HG02571 (cell line): ENCODE results near the gene PCYOX1L.
"Not testable (repeated sequence)": the region's sequence is repeated elsewhere in the genome, so short reads cannot be mapped to it uniquely, and the experiment has no call there.

Source experiments
- ATAC-seq: cut with Tn5 transposase; IDR thresholded peaks from one replicate; pipeline ENCODE4 v1.9.1; 2021; ENCODE audit warnings: mild to moderate bottlenecking, moderate library complexity; ENCODE audit not compliant: unreplicated experiment

PCYOX1L gene

DNA sequence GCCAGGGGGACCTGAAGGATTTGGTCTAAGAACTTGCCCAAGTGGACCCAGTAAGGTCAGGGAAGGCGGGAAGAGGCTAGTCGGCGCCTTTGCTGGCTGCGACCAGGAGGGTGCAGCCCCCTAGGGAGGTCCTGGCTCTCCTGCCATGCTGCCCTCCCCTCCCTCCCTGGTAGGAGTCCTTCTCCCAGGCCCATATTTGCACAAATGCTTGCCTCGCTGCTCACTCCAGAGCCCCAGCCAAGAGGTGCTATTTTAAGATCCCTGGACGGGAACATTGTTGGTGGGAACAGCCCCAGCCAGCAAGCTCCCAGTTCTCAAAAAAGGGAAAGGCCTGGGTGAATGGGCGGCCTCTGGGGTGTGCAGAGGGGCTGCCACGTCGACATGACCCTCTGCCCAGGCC, 25.6 kb downstream of the PCYOX1L start:
- ATAC-seq = no peak

DNA sequence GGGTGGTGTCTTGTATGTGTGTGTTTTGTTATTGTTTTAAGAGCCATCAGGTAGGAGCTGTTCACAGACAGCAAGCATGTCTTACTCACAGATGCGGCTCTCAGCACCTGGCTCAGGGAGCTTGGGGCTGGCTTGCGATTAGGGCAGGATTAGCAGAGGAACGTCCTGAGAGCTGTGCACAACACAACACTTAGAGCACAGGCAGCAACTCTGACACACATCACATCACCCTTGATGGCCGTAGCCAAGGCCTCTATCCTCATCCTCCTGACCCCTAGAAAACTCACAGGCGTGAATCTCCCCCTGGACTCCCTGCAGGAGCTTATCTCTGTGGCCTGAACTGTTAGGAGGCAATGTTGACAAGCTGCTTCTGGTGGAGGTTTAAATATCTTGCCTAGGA, 28.3 kb downstream of the PCYOX1L start:
- no peak for ATAC-seq

DNA sequence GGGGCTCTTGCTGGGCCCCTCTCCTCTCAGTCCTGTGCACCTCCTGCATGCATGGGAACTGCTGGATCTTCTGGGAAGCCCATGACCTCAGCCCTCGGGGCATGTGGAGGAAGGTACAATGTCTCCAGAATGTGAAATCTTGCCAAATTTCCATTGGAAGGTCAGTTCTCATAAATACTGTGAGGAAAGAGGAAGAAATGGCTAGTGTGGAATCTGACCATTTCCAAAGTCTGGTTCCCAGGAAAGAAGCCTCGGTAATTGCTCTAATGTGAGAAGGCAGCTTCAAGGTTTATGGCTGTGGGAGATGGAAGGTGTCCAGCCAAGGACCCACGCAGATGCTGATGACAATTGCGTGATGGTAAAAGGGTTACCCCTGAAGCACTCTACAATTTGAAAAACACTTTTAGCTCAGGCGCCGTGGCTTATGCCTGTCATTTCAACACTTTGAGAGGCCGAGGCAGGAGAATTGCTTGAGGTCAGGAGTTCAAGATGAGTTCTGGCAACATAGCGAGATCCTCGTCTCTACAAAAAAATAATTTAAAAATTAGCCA, 29.3 kb downstream of the PCYOX1L start:
- no peak for ATAC-seq

- ATAC-seq = no peak
These were observed 30.1 kb downstream of the PCYOX1L start for GRCh38 chr5:149387982-149388381.

DNA sequence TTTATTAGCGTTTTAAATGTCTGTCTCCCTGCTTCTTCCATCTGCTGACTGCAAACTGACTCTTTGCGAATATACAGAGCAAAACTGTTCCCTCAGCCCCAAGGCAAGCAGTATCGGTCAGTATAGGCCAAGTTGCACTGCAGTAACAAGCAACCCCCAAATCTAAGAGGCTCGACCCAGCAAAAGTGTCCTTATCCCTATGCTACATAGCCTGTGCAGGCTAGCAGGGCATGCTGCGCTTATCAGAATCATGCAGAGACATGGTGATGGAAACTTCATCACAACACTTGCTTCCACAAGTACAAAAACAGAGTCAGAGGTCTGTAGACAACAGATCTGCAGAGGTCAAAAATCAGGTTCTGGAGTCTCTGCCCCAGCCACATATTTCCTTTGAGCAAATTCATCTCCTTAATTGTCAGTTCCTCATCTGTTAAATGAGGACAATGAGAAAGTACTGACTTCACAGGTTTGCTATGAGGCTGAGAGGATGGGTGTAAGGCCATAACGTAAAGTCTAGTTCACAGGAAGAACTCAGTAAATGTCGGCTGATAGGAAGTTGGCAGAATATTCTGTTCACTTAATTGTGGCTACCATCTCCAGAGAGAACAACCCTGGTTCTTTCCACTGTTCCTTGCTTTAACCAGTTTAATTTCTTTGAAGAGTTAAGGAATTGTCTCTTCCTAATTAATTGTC, 30.8 kb downstream of the PCYOX1L start:
- no peak for ATAC-seq

- ATAC-seq = no peak
These were observed 32.0 kb downstream of the PCYOX1L start for GRCh38 chr5:149389552-149390495.

DNA sequence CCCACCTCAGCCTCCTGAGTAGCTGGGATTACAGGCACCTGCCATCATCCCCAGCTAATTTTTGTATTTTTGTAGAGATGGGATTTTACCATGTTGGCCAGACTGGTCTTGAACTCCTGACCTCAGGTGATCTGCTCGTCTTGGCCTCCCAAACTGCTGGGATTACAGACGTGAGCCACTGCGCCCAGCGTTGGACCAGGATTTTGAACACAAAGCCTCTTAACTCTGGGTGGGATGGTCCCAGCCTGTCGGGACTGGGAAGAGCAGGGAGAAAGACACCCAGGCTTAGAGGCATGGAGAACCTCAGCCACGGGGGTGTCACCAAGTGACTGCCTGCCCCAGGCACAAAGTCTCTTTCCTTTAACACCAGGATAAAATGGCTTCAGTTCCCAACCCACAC, 33.2 kb downstream of the PCYOX1L start:
- ATAC-seq = not testable (repeated sequence)

GRCh38 chr5:149391524-149391923, 33.7 kb downstream of the PCYOX1L start:
- no peak for ATAC-seq

- no peak for ATAC-seq
These were observed 34.9 kb downstream of the PCYOX1L start for GRCh38 chr5:149392718-149393117.

GRCh38 chr5:149394996-149395395, 37.1 kb downstream of the PCYOX1L start:
- ATAC-seq = not testable (repeated sequence)

DNA sequence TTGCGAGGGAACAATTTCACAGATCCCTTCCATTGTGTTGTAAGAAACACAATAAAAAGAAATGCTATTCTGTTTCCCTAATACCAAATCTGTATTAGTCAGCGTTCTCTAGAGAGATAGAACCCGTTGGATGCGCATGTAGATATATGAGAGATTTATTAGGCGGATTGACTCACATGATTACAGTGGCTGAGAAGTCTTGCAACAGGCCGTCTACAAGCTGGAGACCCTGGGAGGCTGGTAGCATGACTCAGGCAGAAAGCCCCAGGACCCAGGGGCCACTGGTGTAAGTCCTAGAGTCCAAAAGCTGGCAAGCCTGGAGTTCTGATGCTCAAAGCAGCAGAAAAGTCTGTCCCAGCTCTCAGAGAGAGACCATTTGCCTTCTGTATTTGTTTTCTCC, 39.7 kb downstream of the PCYOX1L start:
- no peak for ATAC-seq

- ATAC-seq = not testable (repeated sequence)
These were observed 41.0 kb downstream of the PCYOX1L start for GRCh38 chr5:149398747-149399266.

- no peak for ATAC-seq
These were observed 41.9 kb downstream of the PCYOX1L start for GRCh38 chr5:149399775-149400174.

DNA sequence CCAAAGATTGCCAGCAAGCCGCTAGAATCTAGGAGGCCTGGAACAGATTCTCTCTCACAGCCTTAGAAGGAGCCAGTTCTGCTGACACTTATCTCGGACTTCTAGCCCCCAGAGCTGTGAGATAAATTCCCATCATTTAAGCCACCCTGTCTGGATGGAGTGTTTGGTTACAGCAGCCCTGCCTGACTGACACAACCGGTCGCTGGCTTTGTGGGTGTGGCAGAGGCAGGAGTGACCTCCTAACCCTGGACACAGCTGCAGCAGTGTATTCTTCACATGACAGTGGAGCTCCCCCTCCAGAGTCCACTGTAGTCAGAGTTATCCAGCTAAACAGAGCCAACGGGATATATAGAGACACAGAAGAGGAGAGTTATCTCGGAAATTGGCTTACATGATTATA, 42.5 kb downstream of the PCYOX1L start:
- ATAC-seq = no peak

GRCh38 chr5:149401051-149401450, 43.2 kb downstream of the PCYOX1L start:
- ATAC-seq = no peak

GRCh38 chr5:149402291-149402690, 44.4 kb downstream of the PCYOX1L start:
- no peak for ATAC-seq

DNA sequence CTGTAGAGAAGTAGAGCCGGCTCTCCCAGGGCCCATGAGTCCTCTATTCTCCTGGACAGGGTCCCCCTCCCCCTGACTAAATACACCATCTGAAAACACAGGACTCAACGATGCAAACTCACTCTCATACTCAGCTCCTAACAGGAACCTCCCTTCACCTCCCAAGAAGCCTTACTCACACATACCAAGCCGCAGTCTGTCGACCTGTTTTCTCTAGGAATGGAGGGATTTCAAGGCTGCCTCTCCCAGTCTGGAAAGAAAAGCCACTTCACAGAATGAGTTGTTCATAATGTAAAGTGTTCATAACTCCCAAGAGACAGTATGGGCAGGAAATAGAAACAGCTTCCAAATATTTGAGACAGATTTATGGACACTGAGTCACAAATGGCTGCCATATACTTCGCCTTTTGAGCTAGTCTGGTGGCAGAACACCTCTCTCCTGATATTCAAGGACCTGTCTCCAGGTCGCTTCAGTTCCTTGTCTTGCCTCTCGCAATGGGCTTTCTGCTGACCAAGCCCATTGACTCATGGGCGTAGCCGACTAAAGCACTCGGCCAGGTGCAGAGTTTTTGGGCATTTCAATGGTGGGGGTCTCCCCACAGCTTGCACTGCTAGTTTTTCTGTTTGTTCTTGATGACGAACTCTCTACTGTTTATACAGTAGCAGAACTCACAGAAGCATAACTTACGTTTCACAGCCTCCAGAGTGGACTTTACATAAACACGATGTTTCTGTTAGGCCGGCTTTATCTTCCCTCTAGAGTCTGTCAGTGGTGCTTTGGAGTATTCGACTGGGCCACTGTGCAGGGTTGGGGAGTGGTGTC, 46.3 kb downstream of the PCYOX1L start:
- no peak for ATAC-seq

- no peak for ATAC-seq
These were observed 47.1 kb downstream of the PCYOX1L start for GRCh38 chr5:149404746-149405549.

DNA sequence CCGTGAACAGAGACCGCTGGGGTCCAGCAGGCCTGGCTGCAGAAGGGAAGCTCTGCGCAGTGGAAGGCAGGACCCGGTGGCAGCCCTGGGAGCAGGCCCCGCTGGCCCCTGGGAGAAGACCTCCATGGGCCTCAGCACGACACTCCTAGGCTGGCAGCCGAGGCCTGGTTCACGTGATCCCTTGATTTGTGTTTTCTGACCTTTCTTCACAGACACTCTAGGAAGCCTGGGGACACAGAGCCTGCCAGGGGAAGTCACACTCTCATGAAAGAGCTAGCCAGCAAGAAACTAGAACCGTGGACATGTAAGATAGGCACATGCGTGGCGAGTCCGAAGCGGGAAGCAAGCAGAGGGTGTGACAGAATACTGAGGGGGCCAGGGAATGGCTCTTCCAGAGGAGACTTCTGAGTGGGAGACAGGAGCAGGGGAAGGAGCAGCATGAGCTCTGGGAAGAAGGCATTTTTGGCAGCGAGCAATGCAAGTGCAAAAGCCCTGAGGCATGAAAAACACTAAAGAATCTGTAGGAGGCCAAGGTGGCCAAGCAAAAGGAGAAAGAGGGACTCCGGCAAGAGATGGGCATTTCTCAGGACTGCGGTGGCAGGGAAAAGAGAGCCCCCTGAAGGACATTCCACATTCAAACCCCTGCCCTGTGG, 47.8 kb downstream of the PCYOX1L start:
- no peak for ATAC-seq
